Activated T-helper 1 cell treated with anti-CD3 and anti-CD28 coated beads, Interleukin-12 subunit alpha, Interleukin-12 subunit beta, Interleukin-2, Interleukin-4 antibody, amounts not matched to agents 30 ng/mL and 10 ng/mL and 1 ng/mL, durations not matched to agents 14 hours and 24 hours and 36 hours (primary cell): ENCODE data around the gene ACER3. TPM values are rescaled to one million over a fixed set of nuclear protein-coding genes. Genes with fewer than 3 reads are reported as not detected.
"Not testable (repeated sequence)": the region's sequence is repeated elsewhere in the genome, so short reads cannot be mapped to it uniquely, and the experiment has no call there.

Experiments used
- DNase-seq: peaks from one replicate; pipeline ENCODE4 v3.0.0; 2021; ENCODE audit warnings: low spot score
- H3K27ac Mint-ChIP-seq: one replicate; pipeline ENCODE4 v1.8.0; 2021; ENCODE audit warnings: mild to moderate bottlenecking, mixed read lengths
- H3K27me3 Mint-ChIP-seq: one replicate; pipeline ENCODE4 v1.8.0; 2022; ENCODE audit warnings: mild to moderate bottlenecking, moderate library complexity, mixed read lengths; ENCODE audit not compliant: insufficient read depth
- H3K36me3 Mint-ChIP-seq: one replicate; pipeline ENCODE4 v1.8.0; 2021; ENCODE audit warnings: low read depth, mixed read lengths
- H3K4me1 Mint-ChIP-seq: one replicate; pipeline ENCODE4 v1.8.0; 2021; ENCODE audit warnings: low read depth, mixed read lengths
- H3K4me3 Mint-ChIP-seq: one replicate; pipeline ENCODE4 v1.8.0; 2021; ENCODE audit warnings: mild to moderate bottlenecking, moderate library complexity, mixed read lengths
- H3K9me3 Mint-ChIP-seq: one replicate; pipeline ENCODE4 v1.8.0; 2021; ENCODE audit warnings: mixed read lengths
- intact Hi-C: fragments of 100-400 bp; cut with micrococcal nuclease; formaldehyde crosslinking; loops from one replicate; pipeline ENCODE4 v1.15.1; 2024
- total RNA-seq: library from RNA; stranded (reverse); gene quantifications from 2 replicates; pipeline ENCODE4 v1.2.3, GENCODE V29; 2022

ACER3 gene
- total RNA-seq, 1 donor from 2014 or later: 12.2 TPM

- no peak for DNase-seq
- Mint-ChIP-seq H3K36me3 (no peaks in the 10 kb centered on the region), H3K9me3 (no peaks in the 10 kb centered on the region), H3K4me3 (no peak overlapping the region), H3K4me1 (peaks cover 2% of the 10 kb centered on the region), H3K27me3 (no peaks in the 10 kb centered on the region), H3K27ac (no peak overlapping the region)
- intact Hi-C loops: no loop called here
These were observed 36.5 kb downstream of the ACER3 start for GRCh38 chr11:76897233-76897632.

DNA sequence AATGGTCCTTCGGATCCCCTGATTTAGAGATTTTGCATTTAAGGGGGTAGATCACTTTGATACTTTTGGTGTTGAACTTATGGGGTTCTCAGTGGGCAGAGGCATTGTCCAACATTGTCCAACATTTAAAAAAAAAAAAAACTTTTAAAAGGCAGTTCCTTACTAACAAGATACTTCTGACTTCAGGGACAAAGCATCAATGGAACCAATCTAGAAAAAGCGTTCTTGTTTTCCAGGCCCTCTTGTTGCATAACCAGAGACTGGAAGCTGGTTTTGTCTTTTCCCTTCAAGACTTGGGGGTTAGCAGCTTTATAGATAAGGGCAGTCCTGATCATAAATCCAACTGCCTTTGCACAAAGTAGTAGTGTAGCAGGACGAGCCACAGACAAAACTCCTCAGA, 40.4 kb downstream of the ACER3 start:
- intact Hi-C loops: no loop called here
- DNase-seq: no peak
- Mint-ChIP-seq H3K4me3 (no peak overlapping the region), H3K27ac (no peak overlapping the region), H3K27me3 (no peaks in the 10 kb centered on the region), H3K4me1 (peaks cover 5% of the 10 kb centered on the region), H3K9me3 (no peaks in the 10 kb centered on the region), H3K36me3 (peaks cover 1% of the 10 kb centered on the region)

- H3K36me3 Mint-ChIP-seq, H3K9me3 Mint-ChIP-seq, DNase-seq, H3K27ac Mint-ChIP-seq, H3K4me3 Mint-ChIP-seq, intact Hi-C loops, H3K27me3 Mint-ChIP-seq, H3K4me1 Mint-ChIP-seq: not testable (repeated sequence)
These were observed 40.9 kb downstream of the ACER3 start for GRCh38 chr11:76901622-76902021.

DNA sequence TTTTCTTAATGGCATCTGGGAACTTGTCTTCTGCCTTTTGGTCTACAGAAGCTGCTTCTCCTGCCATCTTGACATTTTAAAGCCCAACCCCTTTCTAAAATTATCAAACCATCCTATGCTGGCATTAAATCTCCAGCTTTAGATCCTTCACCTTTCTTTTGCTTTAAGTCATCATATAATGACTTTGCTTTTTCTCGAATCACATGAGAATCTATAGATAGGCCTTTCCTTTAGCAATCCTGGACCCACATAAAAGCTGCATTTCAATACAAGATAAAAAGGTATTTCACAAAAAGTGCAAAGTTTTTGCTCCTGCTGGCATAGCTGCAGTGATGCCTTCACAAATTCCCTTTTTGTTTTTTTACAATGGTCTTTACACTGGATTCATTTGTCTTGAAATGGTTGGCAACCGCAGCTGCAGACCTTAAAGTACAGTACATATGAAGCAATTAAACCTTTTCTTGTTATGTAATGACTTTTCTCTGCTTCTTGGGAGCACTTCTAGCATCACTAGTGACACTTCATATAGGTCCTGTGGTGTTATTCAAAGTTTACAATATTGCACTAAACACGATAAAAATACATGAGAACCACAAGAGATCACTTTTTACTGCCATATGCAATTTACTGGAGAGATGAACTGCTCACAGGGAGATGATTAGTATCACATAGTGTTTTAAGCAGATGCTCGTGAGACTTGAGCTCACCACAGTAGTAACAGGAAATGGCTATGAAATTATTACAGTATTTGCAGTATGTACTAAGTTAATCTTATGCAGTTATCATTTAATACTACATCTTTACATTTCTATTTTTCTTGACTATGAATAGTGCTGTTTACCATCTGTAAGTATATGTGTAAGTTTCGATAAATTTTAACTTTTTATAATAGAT, 41.6 kb downstream of the ACER3 start:
- no peaks in the 10 kb centered on the region for H3K9me3 Mint-ChIP-seq
- no peak for DNase-seq
- H3K4me3 Mint-ChIP-seq: no peak overlapping the region
- H3K36me3 Mint-ChIP-seq: peaks cover 1% of the 10 kb centered on the region
- peaks cover 5% of the 10 kb centered on the region for H3K4me1 Mint-ChIP-seq
- intact Hi-C loops: no loop called here
- no peak overlapping the region for H3K27ac Mint-ChIP-seq
- no peaks in the 10 kb centered on the region for H3K27me3 Mint-ChIP-seq

DNA sequence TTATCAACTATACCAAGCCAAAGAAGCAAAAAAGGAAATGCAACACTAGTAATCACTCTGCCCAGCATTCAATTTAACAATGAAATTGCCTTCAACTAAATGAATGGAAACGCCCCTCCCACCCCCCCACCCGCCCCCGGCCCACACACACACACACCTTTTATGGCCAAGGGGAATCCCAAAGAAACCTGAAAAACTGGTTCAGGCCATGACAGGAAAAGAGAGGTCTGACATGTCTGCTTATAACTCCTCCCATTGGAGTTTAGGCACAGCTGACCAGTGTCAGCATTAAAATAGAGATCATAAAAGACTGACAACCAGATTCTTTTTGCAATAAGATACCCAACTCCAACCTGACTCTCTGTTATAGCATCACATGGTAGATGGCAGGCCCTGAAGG, 42.6 kb downstream of the ACER3 start:
- H3K27me3 Mint-ChIP-seq: no peaks in the 10 kb centered on the region
- intact Hi-C loops: no loop called here
- H3K4me3 Mint-ChIP-seq: no peak overlapping the region
- DNase-seq: no peak
- no peaks in the 10 kb centered on the region for H3K9me3 Mint-ChIP-seq
- H3K27ac Mint-ChIP-seq: no peak overlapping the region
- H3K4me1 Mint-ChIP-seq: peaks cover 5% of the 10 kb centered on the region
- peaks cover 3% of the 10 kb centered on the region for H3K36me3 Mint-ChIP-seq

GRCh38 chr11:76910620-76911414, 50.1 kb downstream of the ACER3 start:
- Mint-ChIP-seq H3K4me1 (no peaks in the 10 kb centered on the region), H3K27me3 (no peaks in the 10 kb centered on the region), H3K9me3 (peaks cover 4% of the 10 kb centered on the region), H3K4me3 (no peak overlapping the region), H3K36me3 (peaks cover 2% of the 10 kb centered on the region), H3K27ac (no peak overlapping the region)
- intact Hi-C loops: no loop called here
- no peak for DNase-seq

GRCh38 chr11:76911415-76911808, 50.7 kb downstream of the ACER3 start:
- peaks cover 4% of the 10 kb centered on the region for H3K9me3 Mint-ChIP-seq
- intact Hi-C loops: no loop called here
- no peak overlapping the region for H3K4me3 Mint-ChIP-seq

DNA sequence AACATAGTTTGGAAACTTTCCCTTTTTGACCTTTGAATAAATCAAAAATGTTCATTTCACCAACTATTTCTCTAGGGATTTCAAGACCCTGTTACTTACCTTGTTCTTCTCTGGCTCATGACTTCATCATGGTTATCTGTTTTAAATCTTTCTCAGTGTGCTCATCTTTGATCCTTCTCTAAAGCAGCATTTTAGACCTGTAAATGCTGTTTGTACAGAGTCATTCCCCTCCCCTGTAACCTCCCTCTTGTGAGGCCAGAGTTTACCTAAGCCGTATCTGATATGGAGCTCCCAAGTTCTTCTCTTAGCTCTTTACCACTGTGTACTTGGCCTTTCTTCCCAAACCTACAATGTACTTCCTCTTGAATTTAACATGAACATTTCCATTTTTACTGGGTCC, 56.0 kb downstream of the ACER3 start:
- DNase-seq: no peak
- no peaks in the 10 kb centered on the region for H3K9me3 Mint-ChIP-seq
- no peak overlapping the region for H3K4me3 Mint-ChIP-seq
- H3K27ac Mint-ChIP-seq: no peak overlapping the region
- H3K4me1 Mint-ChIP-seq: peaks cover 14% of the 10 kb centered on the region
- no peaks in the 10 kb centered on the region for H3K36me3 Mint-ChIP-seq
- intact Hi-C loops: no loop called here
- H3K27me3 Mint-ChIP-seq: peaks cover 2% of the 10 kb centered on the region

More at GRCh38 chr11:76911415-76911808, 50.7 kb downstream of the ACER3 start:
- peaks cover 2% of the 10 kb centered on the region for H3K36me3 Mint-ChIP-seq
- no peak for DNase-seq
- no peak overlapping the region for H3K27ac Mint-ChIP-seq
- no peaks in the 10 kb centered on the region for H3K27me3 Mint-ChIP-seq
- H3K4me1 Mint-ChIP-seq: no peaks in the 10 kb centered on the region

DNA sequence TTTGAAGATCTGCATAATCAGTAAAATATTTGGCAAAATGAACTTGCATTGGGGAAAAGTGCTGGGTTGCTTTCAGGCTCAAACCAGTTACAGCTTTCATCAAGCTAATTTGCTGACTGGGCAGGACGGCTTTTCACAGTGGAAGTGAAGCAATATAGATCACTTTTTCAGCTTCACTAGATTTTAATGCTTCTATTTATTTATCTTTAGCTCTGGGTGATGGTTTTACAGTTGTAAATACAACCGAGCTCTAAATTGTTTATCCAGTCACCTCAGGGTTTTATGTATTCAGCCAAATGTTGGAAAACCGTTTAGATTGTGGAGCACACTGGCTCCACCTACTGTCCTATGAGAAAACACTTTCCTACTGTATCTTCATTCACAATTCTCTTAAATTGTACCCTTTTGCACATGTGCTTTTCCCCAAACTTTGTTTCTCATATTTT, 58.2 kb downstream of the ACER3 start:
- Mint-ChIP-seq H3K4me1 (peaks cover 14% of the 10 kb centered on the region), H3K27me3 (peaks cover 2% of the 10 kb centered on the region), H3K9me3 (no peaks in the 10 kb centered on the region), H3K36me3 (no peaks in the 10 kb centered on the region), H3K27ac (no peak overlapping the region), H3K4me3 (no peak overlapping the region)
- no peak for DNase-seq
- intact Hi-C loops: loop anchor here (1.0 kb wide), 5 partner anchors 59 to 197 kb away; partner anchors contain the start of gene ACER3

DNA sequence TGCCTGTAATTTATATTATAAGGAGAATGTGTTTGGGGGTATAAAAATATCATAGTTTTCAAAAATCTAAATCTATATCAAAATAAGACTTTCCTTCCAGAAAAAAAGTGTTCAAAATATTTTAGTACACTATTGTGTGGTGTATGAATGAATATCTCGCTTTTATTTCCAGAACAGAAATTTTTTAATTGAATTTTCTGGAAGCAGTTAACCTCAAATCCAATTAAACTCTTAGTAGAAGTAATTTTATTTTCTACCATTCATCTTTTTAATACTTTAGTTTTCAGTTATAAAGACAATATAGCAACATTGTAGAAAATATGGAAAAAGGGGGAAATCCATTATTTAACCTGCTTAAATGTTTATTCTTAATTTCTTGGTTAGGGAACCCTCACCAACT, 58.7 kb downstream of the ACER3 start:
- DNase-seq: no peak

DNA sequence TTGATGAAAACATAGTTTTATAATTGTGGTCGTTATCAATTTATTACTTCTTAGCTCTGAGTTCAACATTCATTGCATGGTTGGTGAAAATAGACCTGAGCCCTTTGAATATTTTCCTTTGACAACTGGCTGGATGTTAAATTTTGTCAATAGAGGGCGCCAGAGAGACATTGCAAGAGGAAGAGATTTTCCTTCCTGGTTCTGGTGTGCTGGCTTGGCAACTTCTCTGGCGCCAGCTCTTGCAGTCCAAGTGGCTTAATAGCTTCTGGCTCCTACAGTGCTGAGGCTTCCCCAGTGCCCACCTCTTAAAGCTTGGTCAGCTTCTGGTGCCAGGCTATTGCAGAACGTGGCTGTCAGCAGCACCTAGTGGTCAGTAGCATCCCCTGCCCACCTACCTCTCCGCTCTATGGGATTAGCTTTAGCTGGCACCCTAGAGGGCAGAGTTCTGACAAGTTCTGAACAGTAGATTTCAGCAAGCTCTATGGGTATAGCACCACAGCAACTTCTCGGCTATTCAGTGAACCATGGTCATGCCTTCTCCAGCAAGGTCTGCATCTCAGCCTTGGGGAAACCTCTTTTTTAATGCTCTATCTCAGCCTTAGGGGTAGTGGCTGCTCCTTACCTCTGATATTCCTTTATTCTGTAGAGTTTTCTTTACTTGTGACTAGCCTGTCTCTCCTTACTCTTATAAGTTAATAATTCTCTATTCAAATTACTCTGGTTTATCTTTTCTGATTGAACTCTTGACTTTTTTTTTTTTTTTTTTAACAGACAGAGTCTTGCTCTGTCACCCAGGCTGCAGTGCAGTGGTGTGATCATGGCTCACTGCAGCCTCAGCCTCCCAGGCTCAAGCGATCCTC, 59.4 kb downstream of the ACER3 start:
- Mint-ChIP-seq H3K4me1 (peaks cover 14% of the 10 kb centered on the region), H3K9me3 (no peaks in the 10 kb centered on the region), H3K27me3 (peaks cover 2% of the 10 kb centered on the region), H3K36me3 (no peaks in the 10 kb centered on the region), H3K4me3 (no peak overlapping the region), H3K27ac (no peak overlapping the region)
- DNase-seq: peak; percentile 51
- intact Hi-C loops: loop anchor here (1.0 to 2.0 kb wide), 7 partner anchors 60 to 198 kb away; partner anchors contain the start of gene ACER3

More for the DNA sequence above, 58.7 kb downstream of the ACER3 start:
- intact Hi-C loops: loop anchor here (1.0 kb wide), 5 partner anchors 59 to 197 kb away; partner anchors contain the start of gene ACER3
- Mint-ChIP-seq H3K9me3 (no peaks in the 10 kb centered on the region), H3K4me3 (no peak overlapping the region), H3K27ac (no peak overlapping the region), H3K27me3 (peaks cover 2% of the 10 kb centered on the region), H3K4me1 (peaks cover 14% of the 10 kb centered on the region), H3K36me3 (no peaks in the 10 kb centered on the region)

DNA sequence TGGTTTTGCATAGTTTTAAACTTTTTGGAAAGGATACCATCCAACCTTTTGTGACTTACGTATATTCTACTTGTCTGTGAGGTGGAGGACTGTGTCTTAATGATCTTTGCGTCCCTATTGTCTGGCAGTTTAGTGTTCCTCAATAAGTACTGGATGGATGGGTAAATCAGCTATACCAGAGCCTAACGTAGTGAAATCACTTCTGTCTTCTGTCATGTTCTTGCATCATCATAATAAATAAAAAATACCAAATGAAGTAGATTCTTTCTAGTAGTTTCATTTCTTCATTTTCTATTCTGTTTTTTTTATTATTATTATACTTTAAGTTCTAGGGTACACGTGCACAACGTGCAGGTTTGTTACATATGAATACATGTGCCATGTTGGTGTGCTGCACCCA, 66.4 kb downstream of the ACER3 start:
- Mint-ChIP-seq H3K4me1 (no peaks in the 10 kb centered on the region), H3K27ac (no peak overlapping the region), H3K4me3 (no peak overlapping the region), H3K27me3 (no peaks in the 10 kb centered on the region), H3K36me3 (no peaks in the 10 kb centered on the region), H3K9me3 (no peaks in the 10 kb centered on the region)
- intact Hi-C loops: no loop called here
- DNase-seq: no peak
